Esophagus muscularis mucosa (tissue), 4 donors: ENCODE data around the gene PDLIM5. TPM values are rescaled to one million over a fixed set of nuclear protein-coding genes. Genes with fewer than 3 reads are reported as not detected.
"Not testable (repeated sequence)": the region's sequence is repeated elsewhere in the genome, so short reads cannot be mapped to it uniquely, and the experiment has no call there.

Experiments
- DNase-seq: peaks from one replicate; pipeline ENCODE4 v3.0.0-alpha.2; 2017; ENCODE audit errors: extremely low spot score
- H3K27ac ChIP-seq, 4 donors: fragments of 200-600 bp; sonication (generic); replicated peaks in 1 of 4; 1 replicate in 3 of 4; 2 replicates in 1 of 4; pipeline ENCODE4 v1.5.1; 2016 to 2019; ENCODE audit warnings: mild to moderate bottlenecking in 1 of 4
- H3K27me3 ChIP-seq, 4 donors: fragments of 200-600 bp; sonication (generic); one replicate each; pipeline versions ENCODE4 v1.5.1 to v1.6.0; 2016 to 2019
- H3K36me3 ChIP-seq, 4 donors: fragments of 200-600 bp; sonication (generic); one replicate each; pipeline ENCODE4 v1.5.1; 2016 to 2019
- H3K4me1 ChIP-seq, 4 donors: fragments of 200-600 bp; sonication (generic); one replicate each; pipeline ENCODE4 v1.5.1; 2016 to 2019
- H3K4me3 ChIP-seq, 4 donors: fragments of 200-600 bp; sonication (generic); 1 replicate in 2 of 4; 2 replicates in 2 of 4; pipeline ENCODE4 v1.5.1; 2016 to 2019; ENCODE audit warnings: mild to moderate bottlenecking in 4 of 4, moderate library complexity in 1 of 4
- H3K9me3 ChIP-seq, 4 donors: fragments of 200-600 bp; sonication (generic); 1 replicate in 3 of 4; 2 replicates in 1 of 4; pipeline ENCODE4 v1.5.1; 2016 to 2019
- EP300 ChIP-seq: sonication (generic); formaldehyde crosslinking; IDR thresholded peaks from one replicate; pipeline ENCODE4 v1.6.1; 2017; ENCODE audit warnings: antibody characterized with exemption
- POLR2A ChIP-seq: fragments of 450-650 bp; IDR thresholded peaks from one replicate; pipeline ENCODE4 v1.6.1; 2017; ENCODE audit warnings: antibody characterized with exemption, moderate library complexity, mild to moderate bottlenecking, low read depth
- POLR2AphosphoS5 ChIP-seq, 2 donors: sonication (generic); formaldehyde crosslinking; IDR thresholded peaks; one replicate each; pipeline ENCODE4 v1.6.1; 2017; ENCODE audit warnings: antibody characterized with exemption in 2 of 2
- WGBS: methylation state at CpG from one replicate; pipeline ENCODE4 v1.1.5; 2018; 5-methylcytosine and 5-hydroxymethylcytosine counted together
- intact Hi-C: fragments of 100-400 bp; cut with DNase I; formaldehyde crosslinking; loops from one replicate; pipeline ENCODE4 v1.15.1; 2023
- total RNA-seq, 4 donors: library from RNA; depleted of rRNA; stranded (reverse); fragments of >200 nt; gene quantifications; one replicate each; pipeline versions ENCODE4 v1.1.0 to v1.2.1, GENCODE V29; 2016
- TF ChIP-seq, protein P1 (sequence below), 3 experiments: fragments of 200-600 bp in 2 of 3; fragments of 450-650 bp in 1 of 3; sonication (generic) in 2 of 3; IDR thresholded peaks; one replicate each; pipeline ENCODE4 v1.5.1; 2017 to 2019; ENCODE audit warnings: antibody characterized with exemption in 3 of 3, mild to moderate bottlenecking in 2 of 3, moderate library complexity in 1 of 3

Gene PDLIM5
- total RNA-seq, 4 donors from 2014 or later = 138 to 160 (median 146) TPM

DNA sequence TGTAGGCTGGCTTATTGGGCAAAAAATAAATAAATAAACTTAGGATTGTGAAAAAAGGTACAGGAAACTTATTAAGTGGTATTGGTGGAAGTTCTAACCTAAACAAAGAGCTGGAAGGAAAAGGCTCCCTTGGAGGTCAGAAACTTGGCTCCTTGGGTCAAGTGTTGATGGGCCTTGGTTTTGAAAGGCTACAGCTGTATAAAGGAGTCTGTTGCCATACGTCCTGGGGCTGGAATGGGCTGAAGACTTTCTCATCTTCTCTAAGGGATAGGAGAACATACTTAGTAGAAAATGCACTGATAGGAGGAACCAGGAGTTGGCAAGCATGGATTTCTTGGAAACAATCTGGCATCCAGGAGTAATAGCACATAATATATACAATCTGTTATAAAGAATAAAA, 56.6 kb downstream of the PDLIM5 start:
- Histone ChIP-seq H3K36me3 (peaks cover 0 to 6% (median 0%) of the 10 kb centered on the region in 4 donors), H3K4me1 (peaks cover 43 to 72% (median 62%) of the 10 kb centered on the region in 4 donors), H3K27me3 (no peaks in the 10 kb centered on the region), H3K9me3 (no peaks in the 10 kb centered on the region), H3K27ac (peak overlapping the region; percentile 45 to 56 (median 52)), H3K4me3 (peak overlapping the region in 1 of 4 donors; percentile 2)
- 35% methylated on average over 1 of the region's 1 CpG for WGBS
- no peak for DNase-seq
- TF ChIP-seq, protein P1, sequence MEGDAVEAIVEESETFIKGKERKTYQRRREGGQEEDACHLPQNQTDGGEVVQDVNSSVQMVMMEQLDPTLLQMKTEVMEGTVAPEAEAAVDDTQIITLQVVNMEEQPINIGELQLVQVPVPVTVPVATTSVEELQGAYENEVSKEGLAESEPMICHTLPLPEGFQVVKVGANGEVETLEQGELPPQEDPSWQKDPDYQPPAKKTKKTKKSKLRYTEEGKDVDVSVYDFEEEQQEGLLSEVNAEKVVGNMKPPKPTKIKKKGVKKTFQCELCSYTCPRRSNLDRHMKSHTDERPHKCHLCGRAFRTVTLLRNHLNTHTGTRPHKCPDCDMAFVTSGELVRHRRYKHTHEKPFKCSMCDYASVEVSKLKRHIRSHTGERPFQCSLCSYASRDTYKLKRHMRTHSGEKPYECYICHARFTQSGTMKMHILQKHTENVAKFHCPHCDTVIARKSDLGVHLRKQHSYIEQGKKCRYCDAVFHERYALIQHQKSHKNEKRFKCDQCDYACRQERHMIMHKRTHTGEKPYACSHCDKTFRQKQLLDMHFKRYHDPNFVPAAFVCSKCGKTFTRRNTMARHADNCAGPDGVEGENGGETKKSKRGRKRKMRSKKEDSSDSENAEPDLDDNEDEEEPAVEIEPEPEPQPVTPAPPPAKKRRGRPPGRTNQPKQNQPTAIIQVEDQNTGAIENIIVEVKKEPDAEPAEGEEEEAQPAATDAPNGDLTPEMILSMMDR (IDR thresholded peaks at IDR 0.05) = no peak
- TF ChIP-seq POLR2A (no peak), EP300 (no peak)
- intact Hi-C loops = no loop called here

- WGBS = 33% methylated on average over 1 of the region's 1 CpG
- DNase-seq = no peak
- Histone ChIP-seq H3K27me3 (no peaks in the 10 kb centered on the region), H3K36me3 (peaks cover 0 to 6% (median 0%) of the 10 kb centered on the region in 4 donors), H3K4me3 (no peak overlapping the region), H3K4me1 (peaks cover 43 to 68% (median 62%) of the 10 kb centered on the region in 4 donors), H3K27ac (peak overlapping the region; percentile 45 to 56 (median 52)), H3K9me3 (no peaks in the 10 kb centered on the region)
- intact Hi-C loops = no loop called here
- TF ChIP-seq EP300 = no peak
- TF ChIP-seq, protein P1 (IDR thresholded peaks at IDR 0.05) = no peak
- no peak for TF ChIP-seq POLR2A
- no peak for TF ChIP-seq POLR2AphosphoS5 (IDR thresholded peaks at IDR 0.05)
These were observed 57.1 kb downstream of the PDLIM5 start for GRCh38 chr4:94508806-94509205.

DNA sequence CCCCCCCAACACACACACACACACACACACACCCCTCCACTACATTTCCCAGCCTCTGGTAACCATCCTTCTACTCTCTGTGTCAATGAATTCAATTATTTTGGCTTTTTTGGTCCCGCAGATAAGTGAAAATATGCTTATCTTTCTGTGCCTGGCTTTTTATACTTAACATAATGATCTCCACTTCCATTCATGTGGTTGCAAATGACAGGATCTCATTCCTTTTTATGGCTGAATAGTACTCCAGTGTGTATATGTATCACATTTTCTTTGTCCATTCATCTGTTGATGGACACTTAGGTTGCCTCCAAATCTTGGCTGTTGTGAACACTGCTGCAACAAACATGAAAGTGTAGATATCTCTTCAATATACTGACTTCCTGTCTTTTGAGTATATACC, 59.8 kb downstream of the PDLIM5 start:
- H3K4me3 ChIP-seq = no peak overlapping the region
- intact Hi-C loops = no loop called here
- peaks cover 0 to 6% (median 0%) of the 10 kb centered on the region in 4 donors for H3K36me3 ChIP-seq
- H3K27ac ChIP-seq = no peak overlapping the region
- DNase-seq = no peak
- no peaks in the 10 kb centered on the region for H3K27me3 ChIP-seq
- no peak for TF ChIP-seq POLR2A
- 94% methylated on average over 1 of the region's 1 CpG for WGBS
- H3K9me3 ChIP-seq = no peaks in the 10 kb centered on the region
- H3K4me1 ChIP-seq = peaks cover 39 to 57% (median 53%) of the 10 kb centered on the region in 4 donors

- H3K27ac ChIP-seq, DNase-seq, H3K4me3 ChIP-seq, H3K27me3 ChIP-seq, H3K9me3 ChIP-seq, H3K36me3 ChIP-seq, intact Hi-C loops: not testable (repeated sequence)
- H3K4me1 ChIP-seq = peaks cover 33 to 57% (median 48%) of the 10 kb centered on the region in 4 donors
- WGBS = 91% methylated on average over 2 of the region's 2 CpGs
These were observed 61.8 kb downstream of the PDLIM5 start for GRCh38 chr4:94513532-94513931.

GRCh38 chr4:94515365-94515764, 63.6 kb downstream of the PDLIM5 start:
- Histone ChIP-seq H3K27me3 (no peaks in the 10 kb centered on the region), H3K27ac (peak overlapping the region in 2 of 4 donors; percentile 56 to 72), H3K4me1 (peaks cover 39 to 58% (median 49%) of the 10 kb centered on the region in 4 donors), H3K9me3 (no peaks in the 10 kb centered on the region), H3K4me3 (no peak overlapping the region), H3K36me3 (peaks cover 0 to 5% (median 0%) of the 10 kb centered on the region in 4 donors)
- intact Hi-C loops = no loop called here
- TF ChIP-seq, protein P1 (IDR thresholded peaks at IDR 0.05) = no peak
- no peak for TF ChIP-seq POLR2A
- TF ChIP-seq POLR2AphosphoS5 (IDR thresholded peaks at IDR 0.05) = no peak
- no peak for TF ChIP-seq EP300
- WGBS = 84% methylated on average over 4 of the region's 4 CpGs
- no peak for DNase-seq

DNA sequence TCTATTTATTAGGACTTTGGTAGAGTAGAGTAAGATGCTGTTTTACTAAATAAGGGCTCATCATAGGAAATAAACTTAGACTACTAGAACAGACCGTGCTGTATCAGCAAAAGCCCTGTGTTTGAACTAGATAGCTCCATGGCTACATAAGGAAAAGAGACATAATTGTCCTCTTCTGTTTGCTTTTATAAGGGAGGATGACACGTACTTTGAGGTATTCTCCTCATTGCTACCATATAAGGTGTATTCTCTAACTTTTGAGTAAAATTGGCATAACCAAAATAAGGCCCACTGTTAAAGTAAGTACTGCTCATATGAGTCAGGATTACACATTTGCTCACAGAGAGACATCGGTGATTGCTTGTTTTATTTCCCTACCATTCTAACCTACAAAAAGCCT, 64.3 kb downstream of the PDLIM5 start:
- DNase-seq = no peak
- 60% methylated on average over 3 of the region's 3 CpGs for WGBS
- Histone ChIP-seq H3K36me3 (peaks cover 0 to 6% (median 0%) of the 10 kb centered on the region in 4 donors), H3K27me3 (no peaks in the 10 kb centered on the region), H3K9me3 (no peaks in the 10 kb centered on the region), H3K4me1 (peaks cover 45 to 62% (median 52%) of the 10 kb centered on the region in 4 donors), H3K4me3 (no peak overlapping the region), H3K27ac (peak overlapping the region in 3 of 4 donors; percentile 52 to 72 (median 56))
- TF ChIP-seq, protein P1 (IDR thresholded peaks at IDR 0.05) = no peak
- TF ChIP-seq POLR2A (no peak), POLR2AphosphoS5 (IDR thresholded peaks at IDR 0.05) (peak in 1 of 2 donors; percentile 24), EP300 (peak; percentile 37)
- intact Hi-C loops = no loop called here
